Right ventricle myocardium superior (tissue), 1 donor: ENCODE results near the gene CDK3. TPM values are rescaled to one million over a fixed set of nuclear protein-coding genes. Genes with fewer than 3 reads are reported as not detected.

Experiments used
- ATAC-seq: fragments of 200-7000 bp; cut with Tn5 transposase; one replicate; pipeline ENCODE4 v1.9.1; 2020; ENCODE audit warnings: mild to moderate bottlenecking; ENCODE audit not compliant: poor library complexity
- DNase-seq: peaks from one replicate; pipeline ENCODE4 v3.0.0-alpha.2; 2020
- intact Hi-C: fragments of 100-400 bp; cut with DNase I; formaldehyde crosslinking; loops from one replicate; pipeline ENCODE4 v1.11.2; 2022
- total RNA-seq: library from RNA; stranded (reverse); fragmentation: NEBNext Ultra II Directional; extraction: Animal tissue kit (Norgen Biotek cat#: 25700); gene quantifications from one replicate; pipeline ENCODE4 v1.2.1, GENCODE V29; 2021
- donor health status: DM: no; HTN: yes; CAD: no; lungs with severe emphysema.

CDK3 gene
- total RNA-seq, 1 donor from 2014 or later = 1.8 TPM

DNA sequence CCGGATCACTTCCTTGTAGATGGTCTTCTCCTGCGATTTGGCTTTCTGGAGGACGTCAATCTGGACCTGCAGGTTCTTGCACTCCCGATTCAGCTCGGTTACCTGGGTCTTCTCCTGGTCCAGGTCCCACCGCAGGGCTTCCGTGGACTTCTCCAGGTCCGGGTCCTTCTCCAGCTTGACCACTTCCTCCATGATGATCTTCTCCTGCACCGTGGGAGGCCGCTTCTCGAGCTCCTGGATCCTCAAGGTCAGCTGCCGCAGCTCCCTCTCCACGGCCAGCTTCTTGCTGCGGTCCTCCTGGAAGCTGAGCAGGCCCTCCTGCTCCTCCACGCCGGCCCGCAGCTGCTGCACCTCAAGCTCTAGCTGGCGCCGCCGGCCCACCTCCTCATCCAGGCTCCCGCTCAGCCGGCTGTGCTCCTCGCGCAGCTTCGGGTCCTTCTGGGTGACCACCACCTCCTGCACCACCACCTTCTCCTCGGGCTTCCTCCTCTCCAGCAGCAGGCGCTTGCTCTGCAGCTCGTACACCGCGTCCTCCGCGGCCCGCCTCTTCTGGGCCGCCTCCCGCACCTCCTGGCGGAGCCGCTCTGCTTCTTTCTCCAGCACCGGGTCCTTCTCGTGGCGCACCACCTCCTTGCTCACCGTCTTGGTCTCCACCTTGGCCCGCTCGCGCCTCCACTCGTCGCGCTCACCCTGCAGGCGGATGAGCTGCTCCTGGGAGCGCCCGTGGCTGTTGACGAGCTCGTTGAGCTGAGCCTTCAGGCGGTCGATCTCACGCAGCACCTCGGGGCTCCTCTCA is 8.2 kb downstream of the CDK3 start:
- intact Hi-C loops = no loop called here
- peak; percentile 20 for DNase-seq
- no peak for ATAC-seq

DNA sequence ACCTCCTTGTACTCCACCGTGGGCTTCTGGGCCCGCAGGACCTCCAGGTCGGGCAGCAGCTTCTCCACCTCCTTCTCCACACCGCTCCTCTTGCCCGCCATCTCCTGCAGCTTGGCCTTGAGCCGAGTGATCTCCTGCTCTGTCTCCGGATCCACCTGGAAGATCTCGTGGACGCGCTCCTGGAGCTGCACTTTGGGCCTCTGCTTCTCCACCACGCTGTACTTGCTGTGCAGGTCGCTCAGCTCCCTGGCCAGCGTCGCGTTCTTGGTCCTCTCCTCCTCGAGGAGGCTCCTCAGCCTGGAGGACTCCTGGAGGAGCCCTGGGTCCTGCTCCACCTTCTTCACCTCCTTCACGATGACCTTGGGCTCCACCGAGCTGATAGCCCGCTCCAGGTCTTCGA is 8.8 kb downstream of the CDK3 start:
- intact Hi-C loops = no loop called here
- ATAC-seq (no peak), DNase-seq (no peak)

- intact Hi-C loops = loop anchor here (10.0 kb wide), 1 partner anchor 285 kb away; no protein-coding TSS in a partner anchor
- DNase-seq (peak; percentile 17), ATAC-seq (no peak)
Observed at GRCh38 chr17:76009969-76010661, 9.5 kb downstream of the CDK3 start.

DNA sequence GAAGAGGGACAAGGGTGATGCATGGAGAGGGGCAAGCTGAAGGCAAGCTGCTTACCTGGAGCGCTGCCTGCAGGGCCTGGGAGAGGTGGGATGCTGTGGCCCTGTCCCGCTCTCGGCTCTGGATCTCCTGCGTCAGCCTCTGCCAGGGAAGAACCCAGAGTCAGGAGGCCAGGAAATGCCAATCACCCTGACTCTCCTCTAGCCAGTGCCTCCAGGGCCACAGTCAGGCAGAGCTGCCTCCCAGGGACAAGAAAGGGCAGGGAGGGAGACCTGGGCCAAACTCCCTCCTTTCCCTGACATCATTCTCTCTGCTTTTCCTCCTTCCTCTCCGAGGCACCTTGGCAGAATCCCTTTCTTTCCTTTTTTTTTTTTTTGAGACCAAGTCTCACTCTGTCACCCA is 11.3 kb downstream of the CDK3 start:
- DNase-seq (no peak), ATAC-seq (no peak)
- intact Hi-C loops = loop anchor here (10.0 kb wide), 1 partner anchor 283 kb away; no protein-coding TSS in a partner anchor

DNA sequence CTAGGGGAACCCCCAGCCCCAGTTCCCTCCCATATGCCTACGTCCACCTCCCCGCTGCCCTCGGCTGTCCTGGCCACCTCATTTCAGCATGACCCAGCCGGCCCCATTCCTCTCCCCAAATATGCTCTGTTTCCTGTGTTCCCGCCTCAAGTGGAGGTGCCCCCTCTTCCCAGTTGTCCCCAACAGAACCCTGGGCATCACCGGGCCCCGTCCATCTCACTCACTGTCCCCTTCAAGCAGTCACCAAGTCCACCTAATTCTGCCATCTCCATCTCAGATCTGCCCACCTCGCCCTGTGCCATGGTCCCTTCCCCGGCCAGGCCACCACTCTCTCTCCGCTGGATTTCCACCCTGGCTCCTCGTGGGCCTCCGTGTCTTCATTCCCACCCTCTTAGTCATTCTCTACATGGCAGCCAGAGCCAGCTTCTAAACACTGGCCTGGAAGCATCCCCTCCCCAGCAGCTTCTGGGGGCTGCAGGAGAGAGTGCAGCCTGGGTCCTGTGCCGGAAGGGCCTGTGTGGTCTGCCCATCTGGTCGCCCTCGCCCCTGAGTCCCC is 12.8 kb downstream of the CDK3 start:
- intact Hi-C loops = loop anchor here (10.0 kb wide), 1 partner anchor 281 kb away; no protein-coding TSS in a partner anchor
- DNase-seq = no peak
- no peak for ATAC-seq

GRCh38 chr17:76014100-76014924 is 13.7 kb downstream of the CDK3 start:
- DNase-seq = peak; percentile 81
- intact Hi-C loops = loop anchor here (10.0 kb wide), 1 partner anchor 280 kb away; no protein-coding TSS in a partner anchor
- peak; percentile 89 for ATAC-seq

GRCh38 chr17:76014925-76015261 is 14.2 kb downstream of the CDK3 start:
- intact Hi-C loops = loop anchor here (10.0 kb wide), 1 partner anchor 280 kb away; no protein-coding TSS in a partner anchor
- DNase-seq = no peak
- no peak for ATAC-seq

DNA sequence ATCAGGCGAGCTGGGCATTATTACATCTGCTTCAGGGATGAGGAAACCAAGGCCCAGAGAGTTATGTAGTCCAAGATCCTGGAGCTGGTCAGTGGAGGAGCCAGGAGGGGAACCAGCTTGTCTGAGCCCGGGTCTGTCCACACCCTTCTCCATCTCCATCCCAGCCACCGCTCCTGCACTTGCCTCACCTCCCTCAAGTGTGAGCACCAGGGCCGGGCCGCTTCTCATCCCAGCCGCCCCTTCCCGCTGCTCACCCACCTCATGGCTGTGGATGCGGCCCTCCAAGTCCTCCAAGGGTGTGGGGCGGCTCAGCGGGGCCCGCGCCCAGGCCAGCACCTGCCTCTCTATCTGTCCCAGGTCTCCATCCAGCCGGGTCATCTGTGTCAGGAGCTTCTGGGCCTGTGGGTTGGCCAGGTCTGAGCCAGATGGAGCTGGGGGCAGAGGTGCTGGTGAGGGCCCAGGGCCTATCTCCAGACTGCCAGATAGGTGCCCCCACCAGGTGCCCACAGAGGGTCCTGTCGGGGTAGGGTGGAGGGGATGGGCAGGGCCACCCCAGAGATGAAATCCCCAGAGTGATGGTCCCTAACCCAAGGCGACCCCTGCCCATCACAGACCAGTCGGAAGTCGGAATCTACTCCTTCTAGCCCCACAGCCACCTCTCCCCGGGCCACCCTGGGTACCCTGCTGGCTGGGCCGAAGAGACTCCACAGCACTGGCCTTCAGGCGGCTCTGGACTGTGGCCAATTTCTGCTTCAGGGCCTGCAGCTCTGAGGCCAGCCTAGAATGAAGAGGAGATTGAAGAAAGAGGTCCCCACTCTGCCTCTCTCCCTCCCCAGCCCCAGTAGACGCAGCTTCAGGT is 17.1 kb downstream of the CDK3 start:
- ATAC-seq = no peak
- DNase-seq = no peak
- intact Hi-C loops = loop anchor here (10.0 kb wide), 1 partner anchor 277 kb away; no protein-coding TSS in a partner anchor

DNA sequence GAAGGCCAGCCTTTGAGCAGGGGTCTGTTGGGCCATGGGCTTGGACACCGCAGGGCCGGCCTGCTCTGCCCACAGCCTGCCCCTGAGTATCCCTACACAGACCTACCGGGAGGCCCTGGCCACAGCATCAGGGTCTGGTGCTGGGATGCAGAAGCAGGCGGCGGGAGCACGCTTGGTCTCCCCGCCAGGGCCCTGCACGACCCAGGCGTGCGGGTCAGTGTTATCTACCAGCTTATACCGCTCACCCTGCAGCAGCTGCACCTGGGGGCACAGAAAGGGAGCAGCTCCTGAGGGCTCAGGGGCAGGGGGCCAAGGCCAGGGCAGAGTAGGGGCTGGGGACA is 17.7 kb downstream of the CDK3 start:
- no peak for DNase-seq
- intact Hi-C loops = loop anchor here (10.0 kb wide), 1 partner anchor 276 kb away; no protein-coding TSS in a partner anchor

DNA sequence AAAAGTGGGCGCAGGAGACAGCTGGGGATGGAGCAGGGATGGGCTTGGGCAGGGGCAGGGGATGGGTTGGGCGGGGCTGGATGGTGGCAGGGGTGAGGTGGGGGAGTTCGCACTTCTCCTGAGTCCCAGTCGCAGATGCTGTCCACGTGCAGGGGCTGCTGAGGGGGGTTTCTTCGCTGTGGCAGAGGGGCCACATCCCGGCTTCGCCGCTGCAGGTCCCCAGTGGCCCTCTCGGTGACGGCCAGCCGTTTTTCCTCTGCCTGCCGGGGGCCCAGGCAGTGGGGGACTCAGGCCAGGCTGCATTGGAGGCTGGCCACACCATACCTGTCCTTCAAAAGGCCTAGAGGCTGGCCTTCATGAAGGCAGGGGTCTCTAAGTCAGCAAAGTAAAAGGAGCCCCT is 18.1 kb downstream of the CDK3 start:
- intact Hi-C loops = loop anchor here (10.0 kb wide), 1 partner anchor 276 kb away; no protein-coding TSS in a partner anchor
- DNase-seq = no peak
- ATAC-seq = no peak

More for the DNA sequence above, 17.7 kb downstream of the CDK3 start:
- no peak for ATAC-seq

DNA sequence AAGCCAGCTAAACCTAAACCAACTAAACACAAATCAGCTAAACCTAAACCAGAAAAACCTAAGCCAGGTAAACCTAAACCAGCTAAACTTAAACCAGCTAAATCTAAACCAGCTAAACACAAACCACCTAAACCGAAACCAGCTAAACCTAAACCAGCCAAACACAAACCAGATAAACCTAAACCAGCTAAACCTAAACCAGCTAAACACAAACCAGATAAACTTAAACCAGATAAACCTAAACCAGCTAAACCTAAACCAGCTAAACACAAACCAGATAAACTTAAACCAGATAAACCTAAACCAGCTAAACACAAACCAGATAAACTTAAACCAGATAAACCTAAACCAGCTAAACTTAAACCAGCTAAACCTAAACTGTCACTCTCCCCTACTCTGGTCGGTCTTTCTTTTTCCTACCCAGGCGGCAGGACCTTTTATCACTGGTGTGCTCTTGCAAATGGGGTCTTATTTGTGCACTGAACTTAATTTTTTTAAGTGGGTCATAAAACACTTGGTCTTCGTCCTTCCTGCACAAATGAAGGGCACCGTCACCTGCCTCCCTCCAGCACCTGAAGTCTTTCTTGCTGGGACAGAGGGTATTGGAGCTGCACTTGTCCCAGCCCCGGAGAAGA is 19.3 kb downstream of the CDK3 start:
- ATAC-seq (no peak), DNase-seq (no peak)
- intact Hi-C loops = loop anchor here (10.0 kb wide), 1 partner anchor 275 kb away; no protein-coding TSS in a partner anchor

GRCh38 chr17:76022285-76022684 is 21.6 kb downstream of the CDK3 start:
- intact Hi-C loops = no loop called here
- no peak for ATAC-seq
- DNase-seq = no peak

- ATAC-seq (no peak), DNase-seq (no peak)
- intact Hi-C loops = no loop called here
Observed at GRCh38 chr17:76022973-76023899, 22.6 kb downstream of the CDK3 start.

DNA sequence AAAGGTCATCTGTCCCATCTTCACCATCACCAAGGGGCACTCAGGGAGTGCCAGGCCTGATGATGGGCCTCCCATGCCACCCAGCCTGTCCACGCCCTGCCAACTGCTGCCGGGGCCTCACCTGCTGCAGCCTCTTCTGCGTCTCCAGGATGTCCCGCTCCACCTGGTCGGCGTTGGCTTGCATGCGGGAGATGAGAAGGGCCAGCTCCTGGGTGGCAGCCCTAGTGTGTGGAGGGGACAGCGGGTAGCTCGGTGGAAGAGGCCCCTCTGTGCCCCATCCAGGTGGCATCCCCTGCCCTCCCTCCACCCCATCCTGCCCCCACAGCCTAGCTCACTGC is 23.2 kb downstream of the CDK3 start:
- intact Hi-C loops = no loop called here
- no peak for DNase-seq
- ATAC-seq = no peak

GRCh38 chr17:76024353-76024752 is 23.7 kb downstream of the CDK3 start:
- DNase-seq (no peak), ATAC-seq (no peak)
- intact Hi-C loops = no loop called here

DNA sequence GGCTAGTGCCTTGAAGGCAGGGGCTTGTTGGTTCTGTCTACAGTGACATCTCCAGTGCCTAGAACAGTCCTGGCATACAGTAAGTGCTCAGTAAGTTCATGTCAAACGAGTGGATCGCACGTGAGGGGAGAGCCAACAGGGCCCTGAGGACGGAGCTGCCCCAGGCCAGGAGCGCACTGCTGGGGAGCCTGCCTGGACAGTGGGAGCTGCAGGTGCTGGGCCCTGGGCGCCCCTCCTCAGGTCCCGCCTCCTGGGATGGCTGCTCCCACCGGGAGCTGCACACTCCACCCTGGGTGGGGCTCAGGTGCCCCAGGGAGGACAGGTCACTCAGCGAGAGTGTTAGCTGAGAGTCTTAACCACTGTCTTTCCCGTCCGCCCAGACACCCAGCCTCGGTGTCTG is 24.6 kb downstream of the CDK3 start:
- ATAC-seq (no peak), DNase-seq (no peak)
- intact Hi-C loops = no loop called here
